Smooth muscle cell (in vitro differentiated cells): ENCODE results near the gene ELMO1. TPM values are rescaled to one million over a fixed set of nuclear protein-coding genes. Genes with fewer than 3 reads are reported as not detected.

ENCODE experiments used
- DNase-seq: peaks from one replicate; lab custom pipeline; 2025; ENCODE audit not compliant: unreplicated experiment; lab: John Stamatoyannopoulos, UW
- H2AFZ ChIP-seq: fragments of 200-600 bp; sonication (generic); 2 replicates; pipeline ENCODE4 v1.6.0; 2016; ENCODE audit warnings: antibody characterized with exemption, low read depth, mild to moderate bottlenecking
- H3F3A ChIP-seq: fragments of 200-600 bp; sonication (generic); 2 replicates; pipeline ENCODE4 v1.6.0; 2017; ENCODE audit warnings: antibody characterized with exemption, low read depth
- H3K27ac ChIP-seq: fragments of 200-600 bp; sonication (generic); 2 replicates; pipeline ENCODE4 v1.5.1; 2016; ENCODE audit warnings: low read depth, mild to moderate bottlenecking
- H3K27me3 ChIP-seq: fragments of 200-600 bp; sonication (generic); 2 replicates; pipeline ENCODE4 v1.6.1; 2016; ENCODE audit warnings: low read depth, mild to moderate bottlenecking
- H3K36me3 ChIP-seq: fragments of 200-600 bp; sonication (generic); 2 replicates; pipeline ENCODE4 v1.5.1; 2016; ENCODE audit warnings: low read depth
- H3K4me1 ChIP-seq: fragments of 200-600 bp; sonication (generic); 2 replicates; pipeline ENCODE4 v1.5.1; 2016; ENCODE audit warnings: low read depth
- H3K4me2 ChIP-seq: fragments of 200-600 bp; sonication (generic); 2 replicates; pipeline ENCODE4 v1.6.0; 2016; ENCODE audit warnings: mild to moderate bottlenecking
- H3K4me3 ChIP-seq: fragments of 200-600 bp; sonication (generic); 2 replicates; pipeline ENCODE4 v1.5.1; 2016; ENCODE audit warnings: mild to moderate bottlenecking
- H3K79me2 ChIP-seq: fragments of 200-600 bp; sonication (generic); 2 replicates; pipeline ENCODE4 v1.6.0; 2016; ENCODE audit warnings: low read depth, mild to moderate bottlenecking
- H3K9ac ChIP-seq: fragments of 200-600 bp; sonication (generic); 2 replicates; pipeline ENCODE4 v1.6.0; 2016; ENCODE audit warnings: low read depth
- H3K9me3 ChIP-seq: fragments of 200-600 bp; sonication (generic); replicated peaks from 2 replicates; pipeline ENCODE4 v1.5.1; 2016; ENCODE audit warnings: low read depth
- H4K20me1 ChIP-seq: fragments of 200-600 bp; sonication (generic); 2 replicates; pipeline ENCODE4 v1.6.0; 2016; ENCODE audit warnings: low read depth
- WGBS: methylation state at CpG from one replicate; pipeline ENCODE4 v1.1.7; 2016; ENCODE audit warnings: low lambda C conversion rate; 5-methylcytosine and 5-hydroxymethylcytosine counted together
- polyA plus RNA-seq: library from polyadenylated mRNA; unstranded; fragments of >200 nt; fragmentation: Nextera tagmentation; extraction: Ambion mirVana; gene quantifications from 2 replicates; pipeline ENCODE4 v1.2.1, GENCODE V29; 2016
- total RNA-seq: library from RNA; depleted of rRNA; stranded (reverse); fragments of >200 nt; gene quantifications from 2 replicates; pipeline ENCODE4 v1.2.3, GENCODE V29; 2014
- TF ChIP-seq, protein P1 (sequence below): fragments of 200-600 bp; sonication (generic); IDR thresholded peaks from 2 replicates; pipeline ENCODE4 v1.5.1; 2017; ENCODE audit warnings: borderline replicate concordance, mild to moderate bottlenecking, antibody characterized with exemption; ENCODE audit not compliant: insufficient read depth, poor library complexity, severe bottlenecking

Gene ELMO1
- total and polyA plus RNA-seq, 2 experiments from 2014 or later: 8.2 to 36.0 TPM

DNA sequence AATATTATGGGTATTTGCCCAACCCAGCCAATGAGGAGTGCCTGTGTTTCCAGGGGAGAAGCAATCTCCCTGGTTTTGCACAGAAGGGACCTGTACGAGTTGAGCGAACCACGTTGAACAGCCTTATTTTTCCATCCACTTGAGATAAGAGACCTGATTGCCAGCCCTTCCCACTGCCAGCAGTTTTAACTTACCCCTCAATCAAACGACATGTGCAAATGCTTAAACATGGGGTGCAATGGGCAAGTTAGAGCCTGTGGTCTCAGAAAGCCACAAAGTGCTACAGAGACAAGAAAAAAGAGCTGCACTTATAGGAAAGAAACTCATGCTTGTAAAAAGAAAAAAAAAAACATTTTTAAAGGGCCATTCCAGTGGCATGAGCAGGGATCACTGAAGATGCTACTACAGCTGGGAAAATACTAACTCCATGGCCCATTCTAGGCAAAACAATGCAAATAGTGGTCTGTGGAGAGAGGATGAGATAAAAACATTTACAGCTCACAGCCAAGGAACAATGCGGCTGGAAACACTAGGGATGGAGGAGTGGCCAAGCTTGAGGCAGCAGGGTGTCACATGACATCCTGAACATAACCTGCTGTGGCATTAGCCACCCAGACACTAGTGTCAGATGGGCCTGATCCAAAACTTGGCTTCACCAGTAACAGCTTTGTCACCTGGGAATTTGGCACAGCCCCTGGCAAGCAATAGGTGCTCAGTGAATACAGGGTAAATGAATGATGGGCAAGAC lies 162.8 kb downstream of the ELMO1 start:
- no peak for DNase-seq
- H4K20me1 ChIP-seq: no peaks in the 10 kb centered on the region
- H3F3A ChIP-seq: peaks cover 4% of the 10 kb centered on the region
- 38% methylated on average over 5 of the region's 5 CpGs for WGBS
- no peak overlapping the region for H2AFZ ChIP-seq
- no peaks in the 10 kb centered on the region for H3K36me3 ChIP-seq
- H3K27me3 ChIP-seq: no peaks in the 10 kb centered on the region
- peaks cover 9% of the 10 kb centered on the region for H3K4me1 ChIP-seq
- no peak overlapping the region for H3K27ac ChIP-seq
- H3K9me3 ChIP-seq: no peaks in the 10 kb centered on the region
- TF ChIP-seq, protein P1, sequence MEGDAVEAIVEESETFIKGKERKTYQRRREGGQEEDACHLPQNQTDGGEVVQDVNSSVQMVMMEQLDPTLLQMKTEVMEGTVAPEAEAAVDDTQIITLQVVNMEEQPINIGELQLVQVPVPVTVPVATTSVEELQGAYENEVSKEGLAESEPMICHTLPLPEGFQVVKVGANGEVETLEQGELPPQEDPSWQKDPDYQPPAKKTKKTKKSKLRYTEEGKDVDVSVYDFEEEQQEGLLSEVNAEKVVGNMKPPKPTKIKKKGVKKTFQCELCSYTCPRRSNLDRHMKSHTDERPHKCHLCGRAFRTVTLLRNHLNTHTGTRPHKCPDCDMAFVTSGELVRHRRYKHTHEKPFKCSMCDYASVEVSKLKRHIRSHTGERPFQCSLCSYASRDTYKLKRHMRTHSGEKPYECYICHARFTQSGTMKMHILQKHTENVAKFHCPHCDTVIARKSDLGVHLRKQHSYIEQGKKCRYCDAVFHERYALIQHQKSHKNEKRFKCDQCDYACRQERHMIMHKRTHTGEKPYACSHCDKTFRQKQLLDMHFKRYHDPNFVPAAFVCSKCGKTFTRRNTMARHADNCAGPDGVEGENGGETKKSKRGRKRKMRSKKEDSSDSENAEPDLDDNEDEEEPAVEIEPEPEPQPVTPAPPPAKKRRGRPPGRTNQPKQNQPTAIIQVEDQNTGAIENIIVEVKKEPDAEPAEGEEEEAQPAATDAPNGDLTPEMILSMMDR: no peak
- H3K79me2 ChIP-seq: no peaks in the 10 kb centered on the region
- H3K4me2 ChIP-seq: peak overlapping the region; percentile 20
- H3K4me3 ChIP-seq: no peak overlapping the region
- no peak overlapping the region for H3K9ac ChIP-seq

- peak; percentile 3 for DNase-seq
- Histone ChIP-seq H3F3A (peaks cover 4% of the 10 kb centered on the region), H3K9ac (no peak overlapping the region), H3K36me3 (no peaks in the 10 kb centered on the region), H4K20me1 (no peaks in the 10 kb centered on the region), H3K27ac (no peak overlapping the region), H2AFZ (no peak overlapping the region), H3K79me2 (no peaks in the 10 kb centered on the region), H3K4me2 (no peak overlapping the region), H3K9me3 (no peaks in the 10 kb centered on the region), H3K4me3 (no peak overlapping the region), H3K27me3 (no peaks in the 10 kb centered on the region), H3K4me1 (peaks cover 9% of the 10 kb centered on the region)
- TF ChIP-seq, protein P1: peak; percentile 81
- 72% methylated on average over 6 of the region's 6 CpGs for WGBS
These were observed 163.8 kb downstream of the ELMO1 start for GRCh38 chr7:37284805-37285231.

DNA sequence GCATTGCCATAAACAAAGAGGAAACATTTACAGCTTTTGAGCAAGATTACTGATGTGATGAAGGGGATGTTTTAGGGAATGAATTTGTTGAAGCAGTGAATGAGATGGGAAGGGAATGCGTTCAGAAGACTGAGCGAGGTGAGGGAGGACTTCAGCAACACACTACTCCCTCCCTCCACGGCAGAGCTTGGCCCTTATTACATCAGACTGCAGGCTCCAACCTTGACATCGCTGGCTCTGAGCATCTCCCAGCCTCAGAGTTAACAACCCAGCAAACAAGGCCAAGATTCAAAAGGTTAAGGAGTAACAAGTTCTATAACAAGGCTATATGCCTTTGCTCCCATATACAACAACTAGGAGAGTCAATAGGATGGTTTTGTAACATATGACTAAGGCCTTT lies 164.4 kb downstream of the ELMO1 start:
- H3K4me2 ChIP-seq: no peak overlapping the region
- H3K4me1 ChIP-seq: peaks cover 9% of the 10 kb centered on the region
- H3K27me3 ChIP-seq: no peaks in the 10 kb centered on the region
- no peak overlapping the region for H3K9ac ChIP-seq
- H3F3A ChIP-seq: peaks cover 4% of the 10 kb centered on the region
- 79% methylated on average over 4 of the region's 4 CpGs for WGBS
- no peaks in the 10 kb centered on the region for H3K79me2 ChIP-seq
- no peak overlapping the region for H2AFZ ChIP-seq
- H3K36me3 ChIP-seq: no peaks in the 10 kb centered on the region
- H3K4me3 ChIP-seq: no peak overlapping the region
- no peaks in the 10 kb centered on the region for H3K9me3 ChIP-seq
- H3K27ac ChIP-seq: no peak overlapping the region
- no peak for DNase-seq
- H4K20me1 ChIP-seq: no peaks in the 10 kb centered on the region
- TF ChIP-seq, protein P1: no peak

DNA sequence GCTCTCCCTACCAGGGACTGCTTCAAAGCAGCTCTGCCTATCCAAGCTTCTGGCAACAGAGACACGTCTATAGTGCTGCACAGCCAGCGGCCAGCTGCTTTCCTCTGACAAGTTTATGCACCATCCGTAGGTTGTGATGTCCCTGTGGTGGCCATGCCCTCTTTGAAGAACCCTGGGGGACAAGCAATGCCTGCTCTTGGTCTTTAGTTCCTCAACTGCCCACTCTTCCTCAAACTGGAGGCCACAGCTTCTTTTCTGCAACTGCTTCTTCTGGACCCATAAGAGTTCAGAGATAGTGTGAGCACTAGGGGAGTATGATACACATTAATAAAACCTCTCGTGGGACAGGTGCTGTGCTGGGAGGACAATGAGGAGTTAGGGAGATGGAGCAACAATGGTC lies 164.9 kb downstream of the ELMO1 start:
- TF ChIP-seq, protein P1: no peak
- no peak overlapping the region for H2AFZ ChIP-seq

More for the DNA sequence above, 164.9 kb downstream of the ELMO1 start:
- Histone ChIP-seq H3F3A (peaks cover 4% of the 10 kb centered on the region), H3K4me2 (no peak overlapping the region), H3K9ac (no peak overlapping the region), H3K4me1 (peaks cover 9% of the 10 kb centered on the region), H4K20me1 (no peaks in the 10 kb centered on the region), H3K36me3 (no peaks in the 10 kb centered on the region), H3K27me3 (no peaks in the 10 kb centered on the region), H3K79me2 (no peaks in the 10 kb centered on the region), H3K9me3 (no peaks in the 10 kb centered on the region), H3K27ac (no peak overlapping the region), H3K4me3 (no peak overlapping the region)
- 85% methylated on average over 4 of the region's 4 CpGs for WGBS
- DNase-seq: no peak
